Measurements from ENCODE around the gene BCKDHA. TPM values are rescaled to one million over a fixed set of nuclear protein-coding genes. Genes with fewer than 3 reads are reported as not detected.

BCKDHA gene
- total RNA-seq, 4 donors from 2014 or later = 30.3 to 47.0 (median 39.1) TPM

DNA sequence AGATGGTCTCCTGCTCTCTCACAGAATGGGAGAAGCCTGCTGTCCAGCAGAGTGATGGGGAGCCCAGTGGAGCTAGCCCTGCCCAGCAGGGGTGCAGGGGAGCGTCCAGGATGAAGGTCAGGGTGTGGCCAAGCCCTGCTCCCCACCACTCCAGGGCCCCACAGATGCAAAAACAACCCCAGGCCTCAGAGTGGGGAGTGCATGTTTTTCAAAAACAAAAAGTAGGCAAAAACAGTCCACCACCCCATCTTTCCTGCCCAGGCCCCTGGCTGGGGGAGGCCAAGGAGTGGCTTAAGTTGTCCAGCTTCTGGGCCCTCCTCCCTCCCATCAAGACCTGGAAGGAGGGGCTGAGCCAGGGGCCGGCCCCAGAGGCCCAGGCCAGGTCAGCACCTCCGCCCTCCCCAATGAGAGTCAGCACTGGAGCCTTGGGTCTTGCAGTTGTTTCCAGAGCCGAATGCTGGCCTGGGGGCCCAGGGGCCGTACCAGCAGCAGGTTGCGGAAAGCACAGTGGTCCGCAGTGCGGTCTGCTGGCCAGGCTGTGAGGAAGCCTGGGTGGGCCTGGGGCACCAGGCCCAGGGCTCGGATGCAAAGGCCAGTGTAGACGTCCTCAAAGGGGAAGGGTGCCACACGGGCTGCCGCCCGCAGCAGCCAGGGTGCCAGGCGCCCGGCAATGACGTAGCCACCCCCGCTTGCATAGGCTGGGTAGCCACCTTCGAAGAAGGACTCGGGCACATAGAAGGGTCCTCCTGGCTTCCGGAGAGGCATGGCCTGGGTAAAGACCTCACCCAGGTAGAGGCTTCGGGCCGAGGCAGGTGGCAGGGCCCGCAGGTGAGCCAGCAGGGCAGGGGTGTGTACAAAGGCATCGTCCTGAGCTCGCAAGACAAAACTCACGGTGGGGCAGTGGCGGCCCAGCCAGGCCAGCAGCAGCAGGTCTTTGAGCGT lies 27.8 kb downstream of the BCKDHA start:
- TF ChIP-seq, protein P1, sequence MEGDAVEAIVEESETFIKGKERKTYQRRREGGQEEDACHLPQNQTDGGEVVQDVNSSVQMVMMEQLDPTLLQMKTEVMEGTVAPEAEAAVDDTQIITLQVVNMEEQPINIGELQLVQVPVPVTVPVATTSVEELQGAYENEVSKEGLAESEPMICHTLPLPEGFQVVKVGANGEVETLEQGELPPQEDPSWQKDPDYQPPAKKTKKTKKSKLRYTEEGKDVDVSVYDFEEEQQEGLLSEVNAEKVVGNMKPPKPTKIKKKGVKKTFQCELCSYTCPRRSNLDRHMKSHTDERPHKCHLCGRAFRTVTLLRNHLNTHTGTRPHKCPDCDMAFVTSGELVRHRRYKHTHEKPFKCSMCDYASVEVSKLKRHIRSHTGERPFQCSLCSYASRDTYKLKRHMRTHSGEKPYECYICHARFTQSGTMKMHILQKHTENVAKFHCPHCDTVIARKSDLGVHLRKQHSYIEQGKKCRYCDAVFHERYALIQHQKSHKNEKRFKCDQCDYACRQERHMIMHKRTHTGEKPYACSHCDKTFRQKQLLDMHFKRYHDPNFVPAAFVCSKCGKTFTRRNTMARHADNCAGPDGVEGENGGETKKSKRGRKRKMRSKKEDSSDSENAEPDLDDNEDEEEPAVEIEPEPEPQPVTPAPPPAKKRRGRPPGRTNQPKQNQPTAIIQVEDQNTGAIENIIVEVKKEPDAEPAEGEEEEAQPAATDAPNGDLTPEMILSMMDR (IDR thresholded peaks at IDR 0.05) = no peak
- DNase-seq (ENCODE audit: low spot score) = no peak
- no peak for ATAC-seq (ENCODE audit: low FRiP score)

DNA sequence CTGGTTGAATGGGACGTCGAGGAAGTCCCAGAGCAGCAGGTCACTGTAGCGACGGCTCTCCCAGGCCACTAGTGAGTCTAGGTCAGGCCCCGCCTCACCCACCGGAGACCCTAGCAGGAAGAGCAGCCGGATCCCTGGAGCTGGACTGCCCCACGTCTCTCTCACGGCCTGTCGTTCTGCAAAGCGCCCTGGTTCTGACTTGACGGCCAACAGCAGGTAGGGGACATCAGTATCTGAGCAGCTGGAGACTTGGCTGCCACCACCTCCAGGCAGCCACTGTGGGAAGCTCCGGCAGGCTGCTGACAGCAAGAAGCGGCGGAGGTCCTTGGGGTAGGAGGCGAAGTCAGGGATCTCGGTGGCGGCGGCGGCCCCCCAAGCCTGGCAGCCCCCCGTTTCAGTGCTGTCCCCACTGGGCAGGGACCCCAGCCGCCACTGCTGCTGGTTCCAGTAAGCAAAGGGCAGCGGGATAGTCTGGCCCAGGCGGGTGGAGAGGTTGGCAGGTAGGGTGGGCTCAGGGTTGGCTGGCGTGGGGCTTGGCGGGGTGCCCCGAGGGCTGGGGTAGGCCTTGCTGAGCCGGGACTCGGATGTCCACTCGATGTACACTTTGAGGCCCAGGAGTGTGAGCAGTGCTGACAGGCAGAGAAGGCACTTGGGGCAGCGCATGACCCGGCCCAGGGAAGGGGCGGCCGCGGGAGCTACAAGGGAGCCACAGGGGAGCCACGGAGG lies 28.7 kb downstream of the BCKDHA start:
- TF ChIP-seq, protein P1 (IDR thresholded peaks at IDR 0.05) = no peak
- ATAC-seq (ENCODE audit: low FRiP score) = peak; percentile 8
- no peak for DNase-seq (ENCODE audit: low spot score)

DNA sequence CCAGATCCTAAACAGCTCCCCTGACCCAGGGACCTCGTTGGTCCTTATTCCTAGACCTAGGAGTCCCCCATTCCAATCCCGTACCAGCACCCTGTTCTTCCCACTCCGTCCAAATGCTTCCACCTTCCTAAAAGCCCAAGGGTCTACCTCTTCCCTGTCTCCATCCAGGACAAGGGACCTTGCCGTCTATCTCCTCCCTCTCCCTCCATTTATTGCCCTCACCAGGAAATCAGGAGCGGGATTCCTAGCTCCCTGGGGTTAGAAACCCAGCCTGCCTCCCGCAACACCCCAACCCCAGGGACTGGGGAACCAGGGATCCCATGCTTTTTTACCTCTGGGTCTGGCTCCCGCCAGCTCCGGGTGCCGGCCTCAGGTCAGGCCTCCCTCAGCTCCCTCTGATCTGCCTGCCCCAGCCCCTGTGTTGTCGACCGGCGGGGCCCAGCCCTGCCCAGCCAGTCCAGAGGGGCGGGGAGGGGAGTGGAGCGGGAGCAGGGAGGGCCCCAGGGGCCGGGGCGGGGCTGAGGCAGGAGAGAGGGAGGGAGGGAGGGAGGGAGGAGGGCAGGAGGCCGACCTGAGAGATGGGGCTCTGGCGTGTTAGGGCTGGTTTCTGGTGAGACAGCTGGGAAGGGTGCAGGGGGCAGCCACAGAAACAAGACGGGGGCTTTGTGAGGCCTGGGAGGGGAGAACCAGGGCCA lies 29.5 kb downstream of the BCKDHA start, which contains the start of gene B3GNT8:
Gene B3GNT8, minus strand, starts transcription at position 423 of the 695 bp plus-strand sequence. CDS start 596 bp downstream, outside the sequence.
- no peak for DNase-seq (ENCODE audit: low spot score)
- TF ChIP-seq, protein P1 (IDR thresholded peaks at IDR 0.05) = no peak
- peak; percentile 88 for ATAC-seq (ENCODE audit: low FRiP score)

DNA sequence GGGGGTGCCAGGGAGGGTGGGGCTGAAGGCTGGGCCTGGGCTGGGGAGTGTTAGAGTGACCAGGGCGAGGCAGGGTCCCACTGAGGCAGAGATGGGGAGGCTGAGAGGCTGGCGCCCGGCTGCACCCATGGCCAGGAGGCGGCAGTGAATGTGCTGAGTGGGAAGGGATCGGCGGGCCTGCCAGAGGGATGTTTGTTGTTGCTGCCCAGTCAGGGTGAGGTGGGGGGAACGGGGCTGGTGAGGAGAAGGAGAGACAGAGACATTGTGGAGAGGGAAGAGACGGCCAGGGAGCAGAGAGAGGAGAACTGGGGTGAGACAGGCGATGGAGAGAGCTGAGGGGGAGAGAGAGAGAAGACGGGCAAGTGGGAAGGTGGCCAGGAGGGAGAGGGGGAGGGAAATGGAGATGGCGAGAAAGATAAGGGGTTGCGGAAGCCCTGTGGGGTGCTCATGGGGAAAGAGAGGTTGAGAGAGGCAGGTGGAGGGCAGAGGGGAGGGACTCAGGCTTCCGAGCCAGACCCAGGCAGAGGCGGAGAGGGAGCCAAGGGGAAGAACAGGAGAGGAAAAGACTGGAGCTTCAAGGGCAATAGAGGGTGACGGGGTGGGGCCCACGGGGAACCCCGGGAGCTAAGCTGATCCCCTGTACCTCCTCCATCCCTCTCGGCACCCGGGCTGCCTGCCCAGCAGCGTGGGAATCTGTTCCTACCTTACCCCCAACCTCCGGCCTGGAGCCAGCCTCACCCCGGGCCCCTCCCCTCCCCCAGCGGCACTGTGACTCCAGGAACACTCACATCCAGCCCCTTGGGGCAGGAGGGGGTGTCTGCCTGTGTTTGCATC lies 30.2 kb downstream of the BCKDHA start:
- TF ChIP-seq, protein P1 (IDR thresholded peaks at IDR 0.05) = no peak
- ATAC-seq (ENCODE audit: low FRiP score) (peak; percentile 63), DNase-seq (ENCODE audit: low spot score) (no peak)

DNA sequence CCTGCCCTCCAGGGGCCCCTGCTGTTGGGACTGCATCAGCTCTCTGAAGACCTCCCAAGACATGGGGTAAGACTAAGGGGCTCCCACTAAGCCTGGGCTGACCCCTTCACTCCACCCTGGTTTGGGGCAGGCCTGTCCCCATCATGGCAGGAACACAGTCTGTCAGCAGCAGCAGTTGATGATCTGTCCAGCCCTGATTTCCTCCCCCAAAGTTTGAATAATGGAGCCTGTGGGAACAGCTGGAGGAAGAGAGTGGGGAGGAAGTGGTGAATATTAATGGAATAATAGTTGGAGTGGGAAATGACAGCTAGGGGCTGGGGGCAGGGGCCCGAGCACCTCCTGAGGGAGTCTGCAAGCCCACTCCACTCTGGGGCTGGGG lies 30.9 kb downstream of the BCKDHA start:
- DNase-seq (ENCODE audit: low spot score) = no peak
- no peak for ATAC-seq (ENCODE audit: low FRiP score)
- TF ChIP-seq, protein P1 (IDR thresholded peaks at IDR 0.05) = no peak

DNA sequence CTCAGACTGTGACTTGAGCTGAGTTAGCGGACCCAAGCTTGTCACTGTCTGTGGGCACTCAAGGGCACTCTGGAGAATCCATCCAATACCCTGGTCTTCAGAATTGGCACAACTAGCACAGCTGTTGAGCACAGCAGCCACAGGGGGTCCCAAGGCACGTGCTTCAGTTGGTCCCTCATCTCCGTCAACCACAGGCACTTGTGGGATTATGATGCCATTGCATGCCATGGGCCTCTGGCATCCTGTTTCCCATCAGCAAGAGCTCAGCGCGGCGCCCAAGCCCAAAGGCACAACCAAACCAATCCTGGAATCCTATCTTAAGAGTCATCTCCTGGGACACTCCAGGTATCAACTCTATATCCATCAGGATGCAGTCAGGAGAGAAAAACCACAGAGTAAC lies 33.3 kb downstream of the BCKDHA start:
- no peak for ATAC-seq (ENCODE audit: low FRiP score)
- TF ChIP-seq, protein P1 (IDR thresholded peaks at IDR 0.05) = no peak
- DNase-seq (ENCODE audit: low spot score) = no peak
